HL-60 (cell line): ENCODE measurements around the gene HNRNPL.

Experiments used
- CTCF ChIP-seq: IDR thresholded peaks from one replicate; pipeline ENCODE4 v1.5.1; 2011; ENCODE audit warnings: low read length, control low read depth, inconsistent platforms; ENCODE audit not compliant: insufficient read depth
- GABPA ChIP-seq: IDR thresholded peaks from 2 replicates; pipeline ENCODE4 v1.6.1; 2012; ENCODE audit warnings: low read depth

- TF ChIP-seq CTCF (no peak), GABPA (no peak)
Observed at GRCh38 chr19:38809592-38810252, 40.1 kb downstream of the HNRNPL start.
